ENCODE results near the gene DCC.

GRCh38 chr18:53451902-53452301 is 1111.9 kb downstream of the DCC start:
- TF ChIP-seq POLR2AphosphoS5 (IDR thresholded peaks at IDR 0.05) (no peak), POLR2A (IDR thresholded peaks at IDR 0.05) (no peak)
- TF ChIP-seq, protein P1, sequence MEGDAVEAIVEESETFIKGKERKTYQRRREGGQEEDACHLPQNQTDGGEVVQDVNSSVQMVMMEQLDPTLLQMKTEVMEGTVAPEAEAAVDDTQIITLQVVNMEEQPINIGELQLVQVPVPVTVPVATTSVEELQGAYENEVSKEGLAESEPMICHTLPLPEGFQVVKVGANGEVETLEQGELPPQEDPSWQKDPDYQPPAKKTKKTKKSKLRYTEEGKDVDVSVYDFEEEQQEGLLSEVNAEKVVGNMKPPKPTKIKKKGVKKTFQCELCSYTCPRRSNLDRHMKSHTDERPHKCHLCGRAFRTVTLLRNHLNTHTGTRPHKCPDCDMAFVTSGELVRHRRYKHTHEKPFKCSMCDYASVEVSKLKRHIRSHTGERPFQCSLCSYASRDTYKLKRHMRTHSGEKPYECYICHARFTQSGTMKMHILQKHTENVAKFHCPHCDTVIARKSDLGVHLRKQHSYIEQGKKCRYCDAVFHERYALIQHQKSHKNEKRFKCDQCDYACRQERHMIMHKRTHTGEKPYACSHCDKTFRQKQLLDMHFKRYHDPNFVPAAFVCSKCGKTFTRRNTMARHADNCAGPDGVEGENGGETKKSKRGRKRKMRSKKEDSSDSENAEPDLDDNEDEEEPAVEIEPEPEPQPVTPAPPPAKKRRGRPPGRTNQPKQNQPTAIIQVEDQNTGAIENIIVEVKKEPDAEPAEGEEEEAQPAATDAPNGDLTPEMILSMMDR (IDR thresholded peaks at IDR 0.05): no peak

Data from upper lobe of left lung (tissue), 4 donors.